SK-N-SH (cell line): Measurements from ENCODE around the gene CPEB3. TPM values are rescaled to one million over a fixed set of nuclear protein-coding genes. Genes with fewer than 3 reads are reported as not detected.

ENCODE experiments used
- CTCF ChIA-PET: fragments of 300-600, 350-600 bp; formaldehyde crosslinking; extraction: SDS; loops from one replicate; lab custom pipeline; 2021; lab: Yijun Ruan, JAX
- POLR2A ChIA-PET: fragments of 350-600 bp; sonication (Branson Sonifier 250); formaldehyde crosslinking; extraction: SDS; loops from one replicate; lab custom pipeline; 2020; ENCODE audit warnings: antibody characterized with exemption, inconsistent platforms; lab: Yijun Ruan, JAX
- DNase-seq: peaks from one replicate; pipeline ENCODE4 v3.0.0; 2012
- H2AFZ ChIP-seq: fragments of 200-600 bp; sonication (generic); 2 replicates; pipeline ENCODE4 v1.8.1; 2016; ENCODE audit warnings: antibody characterized with exemption, mild to moderate bottlenecking, low read depth
- H3F3A ChIP-seq: fragments of 200-600 bp; sonication (generic); replicated peaks from 2 replicates; pipeline ENCODE3; 2016; ENCODE audit warnings: antibody characterized with exemption, mild to moderate bottlenecking; ENCODE audit not compliant: insufficient read depth
- H3K27ac ChIP-seq, 2 experiments: fragments of 200-500 bp in 1 of 2; fragments of 200-600 bp in 1 of 2; sonication (Bioruptor generic) in 1 of 2; sonication (generic), shearing (Covaris generic) in 1 of 2; 2 replicates each; pipeline versions ENCODE4 v1.5.1 to v1.6.1; 2014 to 2016; ENCODE audit warnings: low read depth in 2 of 2, inconsistent platforms in 1 of 2, low read length in 1 of 2, mild to moderate bottlenecking in 1 of 2, mixed read lengths in 1 of 2
- H3K27me3 ChIP-seq: fragments of 200-600 bp; sonication (generic), shearing (Covaris generic); 2 replicates; pipeline ENCODE4 v1.6.1; 2016; ENCODE audit warnings: mixed run types; ENCODE audit not compliant: insufficient read depth
- H3K36me3 ChIP-seq, 2 experiments: fragments of 200-500 bp in 1 of 2; fragments of 200-600 bp in 1 of 2; sonication (Bioruptor generic) in 1 of 2; sonication (generic) in 1 of 2; replicated peaks in 1 of 2; 2 replicates each; pipeline versions ENCODE3 to v1.5.1; 2014 to 2016; ENCODE audit warnings: low read length in 1 of 2, mild to moderate bottlenecking in 1 of 2; ENCODE audit not compliant: insufficient read depth in 2 of 2, control insufficient read depth in 1 of 2
- H3K4me1 ChIP-seq, 2 experiments: fragments of 200-500 bp in 1 of 2; fragments of 200-600 bp in 1 of 2; sonication (Bioruptor generic) in 1 of 2; sonication (generic), shearing (Covaris generic) in 1 of 2; 2 replicates each; pipeline versions ENCODE4 v1.5.1 to v1.6.1; 2014 to 2016; ENCODE audit warnings: low read depth in 1 of 2, low read length in 1 of 2, mixed run types in 1 of 2; ENCODE audit not compliant: insufficient read depth in 2 of 2, control insufficient read depth in 1 of 2
- H3K4me2 ChIP-seq: fragments of 200-600 bp; sonication (generic), shearing (Covaris generic); 2 replicates; pipeline ENCODE4 v1.6.1; 2017; ENCODE audit warnings: mixed run types
- H3K4me3 ChIP-seq, 2 experiments: fragments of 200-500 bp in 1 of 2; fragments of 200-600 bp in 1 of 2; sonication (Bioruptor generic) in 1 of 2; sonication (generic), shearing (Covaris generic) in 1 of 2; 2 replicates each; pipeline versions ENCODE4 v1.5.1 to v1.8.1; 2014 to 2016; ENCODE audit warnings: low read depth in 2 of 2, inconsistent platforms in 1 of 2, low read length in 1 of 2, mild to moderate bottlenecking in 1 of 2, mixed read lengths in 1 of 2, moderate library complexity in 1 of 2
- H3K79me2 ChIP-seq: fragments of 200-600 bp; sonication (generic); 2 replicates; pipeline ENCODE4 v1.8.1; 2017; ENCODE audit warnings: mild to moderate bottlenecking; ENCODE audit not compliant: insufficient read depth
- H3K9ac ChIP-seq: fragments of 200-600 bp; sonication (generic); 2 replicates; pipeline ENCODE4 v1.6.1; 2017; ENCODE audit warnings: mixed run types
- H3K9me2 ChIP-seq: fragments of 200-600 bp; sonication (generic); 2 replicates; pipeline ENCODE4 v1.6.1; 2017; ENCODE audit warnings: mixed run types
- H3K9me3 ChIP-seq: fragments of 200-600 bp; sonication (generic); 2 replicates; pipeline ENCODE4 v1.6.1; 2017; ENCODE audit warnings: mixed run types, mild to moderate bottlenecking, moderate library complexity
- H4K20me1 ChIP-seq: fragments of 200-600 bp; sonication (generic); 2 replicates; pipeline ENCODE4 v1.6.1; 2017; ENCODE audit warnings: mild to moderate bottlenecking, mixed run types; ENCODE audit not compliant: insufficient read depth
- CHD2 ChIP-seq: fragments of 150-350 bp; IDR thresholded peaks from 2 replicates; pipeline ENCODE4 v1.6.1; 2018; ENCODE audit warnings: low read length; ENCODE audit not compliant: partially characterized antibody
- EP300 ChIP-seq, 2 experiments: IDR thresholded peaks; 2 replicates each; pipeline versions ENCODE4 v1.4.0 to v1.6.1; 2012; ENCODE audit warnings: borderline replicate concordance in 1 of 2, low read depth in 1 of 2, low read length in 1 of 2
- IRF3 ChIP-seq: fragments of 150-350 bp; IDR thresholded peaks from 2 replicates; pipeline ENCODE4 v1.6.1; 2016; ENCODE audit warnings: mild to moderate bottlenecking, low read depth, low read length
- JUND ChIP-seq: IDR thresholded peaks from 2 replicates; pipeline ENCODE4 v1.4.0; 2012
- MEF2A ChIP-seq: IDR thresholded peaks from 2 replicates; pipeline ENCODE4 v1.4.0; 2012; ENCODE audit warnings: low read depth, borderline replicate concordance
- MXI1 ChIP-seq: IDR thresholded peaks from 2 replicates; pipeline ENCODE4 v1.6.1; 2012; ENCODE audit warnings: mild to moderate bottlenecking, low read depth, low read length, improper control_type of control experiment
- RCOR1 ChIP-seq: fragments of 150-350 bp; IDR thresholded peaks from 2 replicates; pipeline ENCODE4 v1.6.1; 2017; ENCODE audit warnings: antibody characterized with exemption, low read length
- RFX5 ChIP-seq: IDR thresholded peaks from 2 replicates; pipeline ENCODE4 v1.6.1; 2012; ENCODE audit warnings: mild to moderate bottlenecking, improper control_type of control experiment, low read length
- SMC3 ChIP-seq: IDR thresholded peaks from 2 replicates; pipeline ENCODE4 v1.6.1; 2012; ENCODE audit warnings: low read depth, low read length, improper control_type of control experiment
- TAF1 ChIP-seq: IDR thresholded peaks from 2 replicates; pipeline ENCODE4 v1.6.1; 2012; ENCODE audit warnings: low read depth, mild to moderate bottlenecking, low read length, moderate library complexity, borderline replicate concordance
- USF1 ChIP-seq: IDR thresholded peaks from 2 replicates; pipeline ENCODE4 v1.4.0; 2012; ENCODE audit warnings: low read depth, borderline replicate concordance
- USF2 ChIP-seq: fragments of 150-350 bp; IDR thresholded peaks from 2 replicates; pipeline ENCODE4 v1.6.1; 2017; ENCODE audit warnings: antibody characterized with exemption, low read length, low read depth, borderline replicate concordance
- YY1 ChIP-seq: IDR thresholded peaks from 2 replicates; pipeline ENCODE4 v1.4.0; 2012; ENCODE audit warnings: low read depth, mild to moderate bottlenecking
- ZBTB33 ChIP-seq: IDR thresholded peaks from 2 replicates; pipeline ENCODE4 v1.4.0; 2012; ENCODE audit warnings: low read depth, borderline replicate concordance
- polyA plus RNA-seq, 3 experiments: library from polyadenylated mRNA; depleted of rRNA; stranded (reverse); fragments of >200 nt; gene quantifications; 2 replicates each; pipeline ENCODE4 v1.2.3, GENCODE V29; 2012

Gene CPEB3
- polyA plus RNA-seq, 1 of the 3 experiments (the other 2 are of a cell fraction), result 0.36 TPM

- H3K4me3 ChIP-seq, result no peak overlapping the region
- H2AFZ ChIP-seq, result no peak overlapping the region
- H3K36me3 ChIP-seq, result no peaks in the 10 kb centered on the region
- no peaks in the 10 kb centered on the region for H3K79me2 ChIP-seq
- ChIA-PET CTCF (interaction anchor here (1.1 to 1.2 kb wide), 3 partner anchors 8 to 63 kb away, joined by 3 to 6 read pairs (median 4); no protein-coding TSS in a partner anchor), POLR2A (no interaction called here)
- TF ChIP-seq EP300 (IDR thresholded peaks at IDR 0.05; ENCODE audit: borderline replicate concordance in 1 of 2, low read depth in 1 of 2, low read length in 1 of 2) (peak in 1 of 2 experiments; percentile 48; a peak in 2 of 4 replicates), MEF2A (no peak), IRF3 (no peak), USF2 (no peak), JUND (no peak), SMC3 (no peak), TAF1 (no peak), USF1 (no peak), RCOR1 (peak; percentile 84), YY1 (no peak), MXI1 (no peak), ZBTB33 (no peak), RFX5 (no peak), CHD2 (peak; percentile 46)
- no peaks in the 10 kb centered on the region for H4K20me1 ChIP-seq
- H3F3A ChIP-seq, result no peaks in the 10 kb centered on the region
- H3K9me2 ChIP-seq, result no peaks in the 10 kb centered on the region
- no peaks in the 10 kb centered on the region for H3K27me3 ChIP-seq
- H3K27ac ChIP-seq, result no peak overlapping the region
- peak; percentile 17 for DNase-seq
- no peak overlapping the region for H3K9ac ChIP-seq
- peaks cover 0 to 4% of the 10 kb centered on the region in 2 experiments; a peak in 2 of 4 replicates for H3K4me1 ChIP-seq
- no peak overlapping the region for H3K4me2 ChIP-seq
- no peaks in the 10 kb centered on the region for H3K9me3 ChIP-seq
Observed at GRCh38 chr10:92150823-92151222, 140.1 kb downstream of the CPEB3 start.
